Keratinocyte (primary cell): Measurements from ENCODE around the gene TOMM20.

ENCODE experiments used
- EZH2 ChIP-seq: IDR thresholded peaks from one replicate; pipeline ENCODE4 v1.6.1; 2012; ENCODE audit warnings: inconsistent platforms, mild to moderate bottlenecking, low read length, moderate library complexity
- TF ChIP-seq, protein P1 (sequence below), 3 experiments: IDR thresholded peaks in 1 of 3; conservative IDR thresholded peaks in 1 of 3; optimal IDR thresholded peaks in 1 of 3; 2 replicates in 2 of 3; 3 replicates in 1 of 3; pipeline versions ENCODE3 to v1.5.1; 2011; ENCODE audit warnings: low read length in 3 of 3, mild to moderate bottlenecking in 3 of 3, moderate library complexity in 2 of 3, control low read depth in 1 of 3, inconsistent platforms in 1 of 3; ENCODE audit not compliant: insufficient read depth in 2 of 3; ENCODE audit errors: extremely low read depth in 1 of 3

DNA sequence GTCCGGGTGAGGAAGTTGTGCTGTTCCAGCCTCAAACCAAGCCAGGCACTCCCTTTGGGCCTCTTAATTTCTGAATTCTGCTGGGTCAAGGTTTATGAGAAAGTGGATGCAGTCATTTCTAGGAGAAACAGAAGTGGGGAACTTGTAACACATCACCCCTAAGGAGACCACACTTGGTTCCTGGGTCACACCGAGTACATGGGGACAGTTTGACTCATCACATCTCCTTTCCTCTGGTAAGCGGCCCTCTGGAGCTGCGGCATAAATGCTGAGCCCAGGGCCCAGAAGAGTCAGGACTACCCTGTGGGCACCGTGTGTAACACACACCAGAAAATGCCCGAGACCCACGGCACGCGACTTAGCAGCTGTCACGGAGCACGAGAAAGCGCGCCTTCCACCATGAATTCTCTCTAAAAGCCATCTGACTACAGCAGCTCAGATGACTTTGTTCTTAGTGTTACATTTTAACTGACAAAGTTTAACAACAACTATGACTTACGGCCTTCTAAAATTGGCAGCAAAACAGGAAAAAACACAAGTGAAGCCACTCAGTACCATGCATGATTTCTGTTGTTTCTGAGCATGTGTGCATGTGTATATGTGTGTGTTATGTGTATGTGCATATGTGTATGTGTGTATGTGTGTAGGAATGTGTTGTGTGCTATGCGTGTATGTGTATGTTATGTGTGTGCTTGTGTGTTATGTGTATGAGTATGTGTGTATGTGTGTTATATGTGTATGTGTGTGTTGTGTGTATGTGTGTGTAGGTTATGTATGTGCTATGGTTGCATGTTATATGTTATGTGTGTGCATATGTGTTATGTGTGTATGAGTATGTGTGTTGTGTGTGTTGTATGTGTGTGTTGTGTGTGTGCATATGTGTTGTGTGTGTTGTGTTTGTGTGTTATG, 50.8 kb downstream of the TOMM20 start:
- TF ChIP-seq, protein P1, sequence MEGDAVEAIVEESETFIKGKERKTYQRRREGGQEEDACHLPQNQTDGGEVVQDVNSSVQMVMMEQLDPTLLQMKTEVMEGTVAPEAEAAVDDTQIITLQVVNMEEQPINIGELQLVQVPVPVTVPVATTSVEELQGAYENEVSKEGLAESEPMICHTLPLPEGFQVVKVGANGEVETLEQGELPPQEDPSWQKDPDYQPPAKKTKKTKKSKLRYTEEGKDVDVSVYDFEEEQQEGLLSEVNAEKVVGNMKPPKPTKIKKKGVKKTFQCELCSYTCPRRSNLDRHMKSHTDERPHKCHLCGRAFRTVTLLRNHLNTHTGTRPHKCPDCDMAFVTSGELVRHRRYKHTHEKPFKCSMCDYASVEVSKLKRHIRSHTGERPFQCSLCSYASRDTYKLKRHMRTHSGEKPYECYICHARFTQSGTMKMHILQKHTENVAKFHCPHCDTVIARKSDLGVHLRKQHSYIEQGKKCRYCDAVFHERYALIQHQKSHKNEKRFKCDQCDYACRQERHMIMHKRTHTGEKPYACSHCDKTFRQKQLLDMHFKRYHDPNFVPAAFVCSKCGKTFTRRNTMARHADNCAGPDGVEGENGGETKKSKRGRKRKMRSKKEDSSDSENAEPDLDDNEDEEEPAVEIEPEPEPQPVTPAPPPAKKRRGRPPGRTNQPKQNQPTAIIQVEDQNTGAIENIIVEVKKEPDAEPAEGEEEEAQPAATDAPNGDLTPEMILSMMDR (optimal IDR thresholded peaks at IDR 0.05 in 1 of 3, IDR thresholded peaks at IDR 0.05 in 1 of 3, conservative IDR thresholded peaks at IDR 0.05 in 1 of 3; ENCODE audit: extremely low read depth in 1 of 3, insufficient read depth in 2 of 3, low read length in 3 of 3) = no peak
- no peak for TF ChIP-seq EZH2
